Activated CD8-positive, alpha-beta memory T cell treated with anti-CD3 and anti-CD28 coated beads for 1 hour (primary cell): ENCODE results near the gene ZNF587.
"Not testable (repeated sequence)": the region's sequence is repeated elsewhere in the genome, so short reads cannot be mapped to it uniquely, and the experiment has no call there.

Source experiments
- DNase-seq, 2 donors: peaks; one replicate each; pipeline ENCODE4 v3.0.0-alpha.2; 2020; ENCODE audit warnings: low read depth in 1 of 2; ENCODE audit errors: extremely low read depth in 1 of 2

ZNF587 gene

GRCh38 chr19:57821501-57821900 is 28.2 kb upstream of the ZNF587 start:
- DNase-seq = not testable (repeated sequence)

DNA sequence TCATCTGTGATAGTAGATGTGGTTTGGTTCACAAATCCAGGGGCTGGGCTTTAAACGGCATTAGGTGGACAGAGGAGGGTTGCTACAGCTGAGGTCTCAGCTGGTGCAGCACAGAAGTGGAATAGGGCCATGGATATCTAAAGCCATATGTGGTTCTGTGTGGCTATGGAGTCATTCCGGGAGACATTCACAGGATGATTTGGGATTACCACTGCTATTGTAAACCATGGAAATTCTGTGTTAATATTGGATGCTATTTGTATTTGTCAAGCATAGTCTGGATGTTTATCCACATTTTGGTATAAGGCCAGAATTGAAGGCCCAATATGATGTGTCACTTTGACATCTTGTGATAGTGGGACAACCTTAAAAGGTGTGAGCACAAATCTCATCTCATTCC is 26.5 kb upstream of the ZNF587 start:
- DNase-seq = not testable (repeated sequence)

- DNase-seq = not testable (repeated sequence)
Measured at GRCh38 chr19:57823608-57824007, 26.1 kb upstream of the ZNF587 start.

DNA sequence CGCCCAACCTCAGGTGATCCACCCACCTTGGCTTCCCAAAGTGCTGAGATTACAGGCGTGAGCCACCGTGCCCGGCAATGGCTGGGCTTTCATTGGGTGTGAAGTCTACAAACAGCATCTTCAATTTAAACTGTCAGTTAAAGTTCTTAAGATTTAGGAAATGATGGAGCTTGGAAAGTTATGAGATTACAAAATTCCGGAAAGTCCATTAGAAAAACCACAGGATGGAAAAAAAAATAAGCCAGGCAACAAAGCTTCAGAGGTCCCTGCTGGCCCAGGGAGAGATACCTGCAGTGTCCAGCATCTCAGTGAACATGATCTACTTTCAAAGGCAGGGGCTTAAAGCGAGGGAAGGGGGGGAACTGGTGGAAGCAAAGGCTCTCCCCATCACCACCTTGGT is 24.1 kb upstream of the ZNF587 start:
- no peak for DNase-seq

DNA sequence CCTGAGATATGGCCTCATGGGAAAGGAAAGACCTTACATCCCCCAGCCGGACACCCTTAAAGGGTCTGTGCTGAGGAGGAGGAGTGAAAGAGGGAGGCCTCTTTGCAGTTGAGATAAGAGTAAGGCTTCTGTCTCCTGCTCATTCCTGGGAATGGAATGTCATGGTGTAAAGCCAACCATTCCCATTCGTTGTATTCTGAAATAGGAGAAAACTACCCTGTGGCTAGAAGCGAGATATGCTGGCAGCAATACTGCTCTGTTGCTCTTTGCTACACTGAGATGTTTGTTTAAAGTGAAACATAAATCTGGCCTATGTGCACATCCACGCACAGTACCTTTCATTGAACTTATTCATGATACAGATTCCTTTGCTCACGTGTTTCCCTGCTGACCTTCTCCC is 20.3 kb upstream of the ZNF587 start:
- no peak for DNase-seq

- DNase-seq = no peak
Measured at GRCh38 chr19:57830071-57830602, 19.5 kb upstream of the ZNF587 start, which contains the start of gene ZNF587B. ZNF587B (plus strand) TSS chr19:57830299; CDS start chr19:57830529, 230 bp downstream.

DNA sequence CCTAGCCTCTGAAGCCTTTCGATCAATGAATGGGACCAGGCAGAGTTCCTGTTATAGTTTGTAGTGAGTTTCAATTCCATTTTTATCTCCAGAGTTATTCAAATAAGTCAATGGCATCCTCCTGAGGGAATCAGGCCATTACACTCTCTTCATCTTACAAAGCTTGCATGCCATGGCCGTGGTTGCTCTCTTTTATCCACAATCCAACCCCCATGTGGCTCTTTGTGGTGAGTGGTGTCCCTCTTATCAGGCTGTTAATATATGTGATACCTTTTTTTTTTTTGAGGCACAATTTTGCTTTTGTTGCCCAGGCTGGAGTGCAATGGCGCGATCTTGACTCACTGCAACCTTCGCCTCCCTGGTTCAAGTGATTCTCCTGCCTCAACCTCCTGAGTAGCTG is 12.7 kb upstream of the ZNF587 start:
- DNase-seq = not testable (repeated sequence)

DNA sequence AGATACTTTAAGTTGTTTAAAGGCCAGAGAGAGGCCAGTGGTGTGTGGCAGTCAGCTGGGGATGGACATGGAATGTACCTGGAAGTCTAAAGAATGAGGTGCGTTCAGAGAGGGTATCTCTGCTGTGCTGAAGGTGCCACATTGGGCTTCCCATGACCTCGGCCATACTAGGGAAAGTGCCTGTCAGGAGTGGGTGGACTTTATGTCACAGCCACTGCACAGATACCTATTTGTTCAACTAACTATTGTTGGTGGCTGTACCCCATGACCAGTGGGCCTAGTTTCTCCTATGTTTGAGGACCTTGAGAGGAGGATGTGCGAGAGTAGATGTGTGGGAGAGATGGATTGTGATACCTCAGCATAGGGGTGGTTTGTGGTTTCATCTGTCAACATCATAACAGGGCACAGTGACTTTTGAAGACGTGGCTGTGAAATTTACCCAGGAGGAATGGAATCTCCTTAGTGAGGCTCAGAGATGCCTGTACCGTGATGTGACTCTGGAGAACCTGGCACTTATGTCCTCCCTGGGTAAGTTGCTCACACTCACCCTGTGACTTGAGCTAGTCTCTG is 11.0 kb upstream of the ZNF587 start:
- not testable (repeated sequence) for DNase-seq

- DNase-seq = no peak
Measured at GRCh38 chr19:57841122-57841763, 8.4 kb upstream of the ZNF587 start.

- not testable (repeated sequence) for DNase-seq
Measured at GRCh38 chr19:57847164-57847563, 2.5 kb upstream of the ZNF587 start.

GRCh38 chr19:57849162-57849665 is 445 bp upstream of the ZNF587 start:
- not testable (repeated sequence) for DNase-seq

GRCh38 chr19:57850553-57851017 is 926 bp downstream of the ZNF587 start:
- no peak for DNase-seq

DNA sequence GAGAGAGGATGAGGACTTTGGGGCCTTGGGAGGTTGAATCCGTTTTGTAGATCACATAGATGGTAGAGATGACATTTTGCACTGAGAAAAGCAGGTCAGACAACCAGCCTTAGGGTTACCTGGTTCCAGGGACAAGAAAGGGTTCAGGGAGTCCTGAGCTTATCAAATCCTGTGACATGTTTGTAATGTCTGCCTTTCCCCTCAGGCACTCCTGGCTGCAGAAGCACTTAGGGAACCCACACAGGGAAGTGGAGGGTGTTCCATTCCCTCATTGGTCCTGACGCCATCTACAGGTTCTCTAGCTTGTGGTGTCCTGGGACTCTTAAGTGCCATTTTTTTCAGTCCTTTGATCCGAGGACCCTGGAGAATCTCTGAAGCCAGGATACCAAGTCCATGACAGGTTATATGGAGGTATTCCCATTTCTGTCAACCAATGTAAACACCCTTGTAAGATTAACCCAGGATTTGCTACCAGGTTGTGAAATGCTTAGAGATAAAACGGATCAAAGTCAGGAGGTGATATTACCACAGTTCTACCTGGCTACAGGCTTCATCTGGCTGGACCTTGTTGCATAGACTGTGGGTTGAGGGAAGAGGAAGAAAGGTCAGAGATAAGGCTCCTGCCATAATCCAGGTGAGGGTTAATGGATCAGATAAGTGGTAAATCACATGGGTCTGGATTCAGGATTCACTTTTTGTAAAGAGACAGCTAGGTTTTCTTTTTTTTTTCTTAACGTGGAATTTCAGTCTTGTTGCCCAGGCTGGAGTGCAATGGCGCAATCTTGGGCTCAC is 2.3 kb downstream of the ZNF587 start:
- DNase-seq = not testable (repeated sequence)

DNA sequence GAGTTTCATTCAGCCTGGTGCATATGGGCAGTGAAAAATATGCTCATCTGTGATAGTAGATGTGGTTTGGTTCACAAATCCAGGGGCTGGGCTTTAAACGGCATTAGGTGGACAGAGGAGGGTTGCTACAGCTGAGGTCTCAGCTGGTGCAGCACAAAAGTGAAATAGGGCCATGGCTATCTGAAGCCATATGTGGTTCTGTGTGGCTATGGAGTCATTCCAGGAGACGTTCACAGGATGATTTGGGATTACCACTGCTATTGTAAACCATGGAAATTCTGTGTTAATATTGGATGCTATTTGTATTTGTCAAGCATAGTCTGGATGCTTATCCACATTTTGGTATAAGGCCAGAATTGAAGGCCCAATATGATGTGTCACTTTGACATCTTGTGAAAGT is 4.5 kb downstream of the ZNF587 start:
- not testable (repeated sequence) for DNase-seq

DNA sequence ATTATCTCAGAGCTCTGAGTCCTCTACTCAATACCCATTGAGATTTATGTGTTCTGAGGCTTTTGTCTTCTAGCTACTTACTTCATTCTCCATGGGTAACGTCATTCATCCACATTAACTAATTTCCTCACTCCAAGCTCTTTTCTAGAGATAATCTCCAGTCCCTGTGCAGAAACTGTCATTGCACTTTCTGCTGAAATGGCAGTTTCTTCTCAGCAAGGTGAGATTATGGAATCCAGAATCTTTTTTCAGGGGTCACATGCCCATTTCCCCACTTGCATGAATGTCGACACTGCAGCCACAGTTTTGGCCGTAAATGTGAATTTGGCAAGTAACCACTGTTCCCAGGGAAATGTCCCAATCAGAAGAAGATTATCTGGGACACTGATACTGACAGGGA is 12.7 kb downstream of the ZNF587 start:
- DNase-seq = not testable (repeated sequence)

- DNase-seq = no peak
Measured at GRCh38 chr19:57867868-57868492, 18.3 kb downstream of the ZNF587 start.

GRCh38 chr19:57869655-57870054 is 20.0 kb downstream of the ZNF587 start:
- DNase-seq = not testable (repeated sequence)

GRCh38 chr19:57870225-57870624 is 20.6 kb downstream of the ZNF587 start:
- no peak for DNase-seq

DNA sequence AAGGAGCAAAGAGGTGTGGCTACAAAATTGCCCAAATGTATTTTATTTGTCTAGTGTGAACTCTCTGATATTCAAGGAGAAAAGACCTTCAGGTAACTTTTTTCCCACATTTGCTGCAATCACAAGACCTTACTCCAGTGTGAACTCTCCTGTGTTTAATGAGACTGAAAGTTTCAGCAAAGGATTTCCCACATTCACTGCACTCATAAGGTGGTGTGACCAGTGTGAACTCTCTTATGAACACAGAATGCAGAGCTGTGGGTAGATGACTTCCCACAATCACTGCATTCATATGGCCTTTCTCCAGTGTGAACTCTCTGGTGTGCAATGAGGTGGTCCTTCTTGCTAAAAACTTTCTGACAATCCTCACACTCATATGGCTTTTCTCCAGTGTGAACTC is 22.8 kb downstream of the ZNF587 start:
- no peak for DNase-seq

- not testable (repeated sequence) for DNase-seq
Measured at GRCh38 chr19:57873883-57874799, 24.5 kb downstream of the ZNF587 start.
